Inflammatory macrophage treated with lipopolysaccharide for 4 hours (primary cell): ENCODE results near the gene ATP1B4.

Source experiments
- DNase-seq: peaks from one replicate; pipeline ENCODE4 v3.0.0-alpha.2; 2020

Gene ATP1B4

DNA sequence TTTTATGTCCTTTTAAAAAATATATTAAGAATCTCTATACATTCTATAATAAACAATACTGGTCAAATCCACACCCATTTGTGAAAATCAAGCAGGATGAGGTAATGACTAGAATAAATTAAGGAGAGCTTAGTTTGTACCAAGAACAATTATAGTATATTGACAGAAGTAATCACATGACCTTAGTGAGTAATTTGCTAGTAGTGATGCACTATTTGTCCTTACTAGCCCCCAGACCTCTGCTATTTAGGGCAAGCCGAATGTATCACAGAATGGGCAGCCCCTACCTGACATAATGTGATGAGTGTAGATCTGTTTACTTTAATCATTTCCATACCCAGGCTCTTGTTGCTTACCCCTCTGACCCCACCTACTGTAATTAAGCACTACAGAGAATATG, 15.8 kb downstream of the ATP1B4 start:
- no peak for DNase-seq

DNA sequence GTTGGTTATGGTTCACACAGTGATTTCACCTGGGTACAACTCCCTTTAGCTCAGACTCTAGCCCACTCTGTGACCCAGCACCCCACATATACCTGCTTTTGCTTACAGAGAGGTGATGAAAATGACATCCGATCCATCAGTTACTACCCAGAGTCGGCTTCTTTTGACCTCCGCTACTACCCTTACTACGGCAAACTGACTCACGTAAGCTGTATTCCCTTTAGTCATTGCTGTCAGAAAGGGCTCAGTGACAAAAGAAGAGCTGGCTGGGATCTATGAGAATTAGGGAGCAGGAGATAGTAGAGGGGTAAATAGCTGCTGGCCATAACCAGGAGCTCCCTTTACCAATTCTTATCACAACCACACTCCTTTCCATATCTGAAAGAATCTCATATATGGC, 16.7 kb downstream of the ATP1B4 start:
- no peak for DNase-seq

DNA sequence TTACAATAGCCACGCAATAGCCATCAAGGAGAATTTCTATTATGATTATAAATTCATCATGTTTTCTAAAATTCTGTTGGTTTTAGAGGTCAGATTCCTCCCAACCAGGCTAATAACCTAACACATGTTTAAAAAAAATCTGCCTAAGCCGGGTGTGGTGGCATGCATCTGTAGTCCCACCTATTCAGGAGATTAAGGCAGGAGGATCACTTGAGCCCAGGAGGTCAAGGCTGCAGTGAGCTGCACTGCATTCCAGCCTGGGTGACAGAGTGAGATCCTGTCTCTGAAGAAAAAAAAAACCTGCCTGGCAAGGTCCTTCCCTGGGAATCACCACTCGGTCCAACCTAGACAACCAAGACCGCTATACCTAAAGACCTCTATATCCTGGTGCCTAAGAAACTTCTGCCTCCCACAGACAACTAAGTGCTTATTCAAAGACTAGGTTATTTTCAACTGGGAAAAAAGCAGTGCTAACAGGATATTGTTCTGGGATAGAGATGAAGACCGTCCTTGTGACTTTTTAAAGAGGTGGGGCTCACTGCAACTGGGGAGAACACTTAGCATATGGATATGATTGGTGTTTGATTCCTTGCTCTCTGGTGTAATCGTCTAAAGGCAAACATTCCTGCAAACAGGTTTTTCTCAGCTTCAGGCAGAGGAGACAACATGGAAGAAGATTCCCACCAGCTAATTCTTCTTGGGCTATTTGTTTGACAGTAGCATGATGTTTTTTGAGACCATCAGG, 18.2 kb downstream of the ATP1B4 start:
- no peak for DNase-seq

DNA sequence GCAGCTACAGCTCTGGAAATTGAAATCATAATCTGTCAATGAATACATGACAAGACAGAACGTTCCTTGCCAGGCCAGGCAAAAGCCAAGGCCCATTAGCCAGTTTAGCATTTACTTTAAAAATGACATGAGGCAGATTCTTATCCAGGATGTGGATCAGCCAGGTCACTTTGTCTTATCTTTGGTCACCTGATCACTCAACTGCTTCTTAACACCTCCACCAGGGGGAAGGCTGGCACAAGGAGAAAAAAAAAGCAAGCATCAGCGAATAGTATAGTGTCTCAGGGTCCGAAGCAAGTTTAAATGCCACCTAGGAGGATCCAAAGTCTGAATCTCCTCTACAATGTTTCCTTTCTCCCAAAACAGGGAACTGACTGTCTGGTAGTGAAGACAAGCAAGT, 18.8 kb downstream of the ATP1B4 start:
- no peak for DNase-seq

DNA sequence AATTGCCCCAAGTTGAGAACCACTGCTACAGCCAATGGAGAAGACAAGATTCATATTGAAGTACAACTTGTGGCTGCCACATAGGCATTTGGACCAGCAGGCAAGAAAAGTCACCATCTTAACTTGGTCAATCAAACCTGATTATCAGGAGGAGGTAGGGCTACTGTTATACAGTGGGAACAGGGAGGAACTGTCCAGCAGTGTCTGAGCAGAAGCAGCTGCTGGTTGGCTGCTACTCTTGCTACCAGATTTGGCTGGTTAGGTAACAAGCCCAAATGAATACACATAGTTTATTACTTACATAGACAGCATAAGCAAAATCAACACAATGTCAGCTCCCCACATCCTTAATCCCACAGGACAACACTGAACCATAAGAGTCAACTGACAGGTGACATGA, 39.4 kb downstream of the ATP1B4 start:
- no peak for DNase-seq

DNA sequence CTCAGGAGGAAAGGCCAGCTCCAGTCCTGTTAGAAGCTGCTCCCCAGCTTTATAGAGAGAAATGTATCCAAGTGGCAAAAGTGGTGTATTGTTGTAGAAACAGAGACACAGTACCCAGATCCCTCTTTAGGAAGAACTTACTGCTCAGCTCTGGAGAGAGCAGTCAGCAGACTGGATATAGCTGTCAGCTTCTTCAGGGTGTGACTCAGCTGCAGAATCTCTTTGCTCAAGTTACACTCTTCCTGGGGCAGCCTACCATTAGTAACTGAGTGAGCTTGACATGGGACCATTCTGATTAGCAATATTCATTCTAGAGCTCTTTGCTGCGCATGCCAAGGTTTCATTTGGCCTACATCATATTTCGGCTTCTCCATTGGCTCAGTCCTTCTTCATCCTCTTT, 40.5 kb downstream of the ATP1B4 start:
- no peak for DNase-seq

DNA sequence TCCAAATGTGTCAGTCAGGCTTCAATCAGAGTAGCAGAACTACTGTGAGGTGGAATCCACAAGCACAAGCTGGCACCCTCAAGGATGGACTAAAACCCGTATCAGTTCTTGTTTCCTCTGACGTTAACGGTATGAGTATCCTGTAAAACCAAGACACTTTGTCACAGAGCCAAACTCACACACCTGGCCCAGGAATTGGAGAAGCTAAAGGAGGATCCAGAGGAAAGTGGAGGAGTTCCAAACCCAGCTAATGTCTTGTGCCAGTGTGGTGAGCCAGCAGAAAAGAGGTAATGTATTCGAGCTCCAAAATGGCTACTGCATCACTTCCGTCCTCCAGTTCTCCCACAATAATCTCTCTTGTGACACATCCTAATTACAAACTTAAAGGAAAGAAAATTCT, 44.7 kb downstream of the ATP1B4 start:
- no peak for DNase-seq

DNA sequence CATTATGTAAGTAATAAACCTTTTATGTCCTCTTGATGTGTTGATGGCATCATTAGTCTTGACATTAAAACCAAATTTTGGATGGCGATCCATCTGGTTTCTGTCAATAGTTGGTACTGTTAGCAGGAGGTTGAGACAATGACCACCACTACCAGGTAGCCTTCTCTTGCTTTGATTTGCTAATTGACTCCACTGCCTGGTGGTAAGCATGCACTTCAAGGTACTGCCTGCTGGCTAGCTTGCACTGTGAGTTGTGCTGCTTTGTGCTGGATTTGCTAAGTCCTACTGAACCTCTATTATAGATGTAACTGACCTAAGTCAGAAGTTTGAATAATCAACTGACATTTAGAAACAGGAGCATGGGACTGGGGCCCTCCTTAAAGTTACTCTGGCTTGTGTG, 46.3 kb downstream of the ATP1B4 start:
- DNase-seq = no peak

DNA sequence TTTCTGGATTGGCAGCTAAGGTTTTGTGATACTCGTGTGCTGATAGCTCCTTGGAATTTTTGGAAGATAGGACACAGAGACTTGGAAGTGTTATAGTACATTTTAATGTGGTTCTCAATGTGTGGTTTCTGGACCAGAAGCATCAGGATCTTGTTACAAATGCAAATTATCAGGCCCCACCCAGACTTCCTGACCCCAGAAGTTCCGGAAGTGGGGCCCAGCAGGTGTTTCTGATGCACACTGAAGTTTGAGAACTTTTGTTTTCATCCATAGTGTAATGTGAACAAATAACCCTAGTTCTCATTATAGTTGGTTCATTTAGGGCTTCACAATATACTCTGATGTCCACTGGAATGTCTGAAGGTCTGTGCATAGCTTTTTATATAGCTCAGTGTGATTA, 57.6 kb downstream of the ATP1B4 start:
- DNase-seq = no peak

DNA sequence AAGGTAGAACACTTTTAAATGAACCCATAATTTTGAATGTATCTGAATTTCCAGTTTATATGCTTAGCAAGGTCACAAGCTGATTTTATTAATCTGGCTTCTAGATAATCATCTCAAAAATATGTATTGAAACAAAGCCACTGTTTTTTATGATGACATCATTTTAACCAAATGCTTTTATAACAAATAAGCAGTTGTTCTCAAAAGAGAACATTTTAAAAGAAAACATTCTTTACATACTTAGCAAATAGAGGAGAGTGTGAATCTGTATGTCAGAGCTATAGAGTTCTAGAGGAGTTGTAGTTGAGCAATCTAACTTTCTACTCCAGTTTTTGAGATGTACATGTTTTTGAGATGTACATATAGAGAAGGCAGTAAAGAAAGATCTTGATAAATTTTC, 64.7 kb downstream of the ATP1B4 start:
- DNase-seq = no peak

DNA sequence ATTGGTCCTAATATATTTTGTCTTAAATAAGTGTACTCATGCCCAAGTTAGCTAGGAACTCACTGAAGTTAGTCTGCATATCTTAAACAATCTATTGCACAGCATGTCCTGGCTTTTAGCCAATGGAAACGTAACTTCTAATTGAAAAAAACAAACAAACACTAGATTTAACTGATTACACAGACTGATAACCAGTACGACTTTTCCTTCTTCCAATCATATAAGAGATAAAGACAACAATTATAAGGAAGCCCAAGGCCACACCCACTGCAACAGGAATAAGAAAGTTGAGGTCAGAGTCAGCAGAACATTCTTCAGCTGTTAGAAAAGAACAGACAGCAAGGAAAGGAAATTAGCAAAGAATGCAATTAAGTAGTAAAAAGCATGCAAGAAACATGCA, 66.4 kb downstream of the ATP1B4 start:
- no peak for DNase-seq

DNA sequence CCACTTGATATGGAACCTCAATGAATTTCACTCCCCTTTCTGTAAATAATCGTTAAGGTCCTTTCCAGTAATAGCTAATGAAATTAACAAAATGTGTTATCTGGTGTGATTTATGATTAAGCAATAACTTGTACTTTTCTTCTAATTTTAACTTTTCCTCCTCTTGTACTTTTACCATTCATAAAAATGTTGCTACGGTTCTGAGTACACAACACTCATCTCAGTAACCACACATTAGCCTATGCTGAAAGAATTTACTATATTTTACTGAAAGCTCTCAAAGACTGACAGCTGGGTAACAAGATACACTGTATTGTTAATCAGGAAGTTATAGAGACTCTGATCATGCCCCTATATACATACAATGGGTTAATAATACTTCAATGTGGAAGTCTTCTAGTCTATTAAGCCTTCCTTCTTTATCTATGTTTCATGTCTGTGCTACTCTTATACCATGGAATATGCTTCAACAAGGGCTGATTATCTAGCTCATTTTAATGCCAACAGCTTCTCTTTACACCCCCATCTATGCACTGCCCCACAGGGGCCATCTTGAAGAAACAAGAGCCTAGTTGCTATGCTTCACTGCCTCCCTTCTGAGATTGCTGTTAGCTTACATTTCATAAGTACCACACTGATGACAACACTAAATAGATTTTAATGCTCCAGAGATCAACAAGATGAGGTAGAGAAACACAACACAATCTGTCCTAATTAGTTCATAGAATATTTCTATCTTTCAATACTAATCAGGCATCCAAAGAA, 68.1 kb downstream of the ATP1B4 start:
- DNase-seq = no peak
